ENCODE results near the gene MBOAT7.

DNA sequence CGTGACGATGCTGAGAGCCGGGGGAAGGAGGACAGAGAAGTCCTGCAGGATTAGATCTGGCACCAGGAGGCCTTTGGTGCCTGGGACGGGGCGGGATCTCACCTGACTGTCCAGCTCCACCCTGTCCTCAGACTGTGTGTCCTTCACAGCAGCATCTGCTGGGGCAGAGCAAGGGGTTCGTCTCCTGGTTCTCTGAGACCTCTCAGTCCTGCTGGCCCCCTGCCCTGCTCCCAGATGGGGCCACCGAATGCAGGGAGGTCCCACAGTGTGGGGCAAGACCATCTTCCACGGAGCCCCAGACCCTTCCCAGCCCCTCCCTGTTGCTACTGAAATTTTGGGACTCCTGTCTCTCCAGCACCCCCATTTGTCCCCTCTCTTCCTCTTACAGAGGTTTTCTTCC, 28.9 kb upstream of the MBOAT7 start:
- TF ChIP-seq CTCF (conservative IDR thresholded peaks at IDR 0.05; ENCODE audit: low read length) (no peak), EZH2phosphoT487 (IDR thresholded peaks at IDR 0.05; ENCODE audit: borderline replicate concordance, low read depth, low read length) (no peak)
